Measurements from ENCODE around the gene NDUFS2.
A peak's percentile ranks its signal among the peaks of the same experiment; 100 is the strongest.

The NDUFS2 gene

DNA sequence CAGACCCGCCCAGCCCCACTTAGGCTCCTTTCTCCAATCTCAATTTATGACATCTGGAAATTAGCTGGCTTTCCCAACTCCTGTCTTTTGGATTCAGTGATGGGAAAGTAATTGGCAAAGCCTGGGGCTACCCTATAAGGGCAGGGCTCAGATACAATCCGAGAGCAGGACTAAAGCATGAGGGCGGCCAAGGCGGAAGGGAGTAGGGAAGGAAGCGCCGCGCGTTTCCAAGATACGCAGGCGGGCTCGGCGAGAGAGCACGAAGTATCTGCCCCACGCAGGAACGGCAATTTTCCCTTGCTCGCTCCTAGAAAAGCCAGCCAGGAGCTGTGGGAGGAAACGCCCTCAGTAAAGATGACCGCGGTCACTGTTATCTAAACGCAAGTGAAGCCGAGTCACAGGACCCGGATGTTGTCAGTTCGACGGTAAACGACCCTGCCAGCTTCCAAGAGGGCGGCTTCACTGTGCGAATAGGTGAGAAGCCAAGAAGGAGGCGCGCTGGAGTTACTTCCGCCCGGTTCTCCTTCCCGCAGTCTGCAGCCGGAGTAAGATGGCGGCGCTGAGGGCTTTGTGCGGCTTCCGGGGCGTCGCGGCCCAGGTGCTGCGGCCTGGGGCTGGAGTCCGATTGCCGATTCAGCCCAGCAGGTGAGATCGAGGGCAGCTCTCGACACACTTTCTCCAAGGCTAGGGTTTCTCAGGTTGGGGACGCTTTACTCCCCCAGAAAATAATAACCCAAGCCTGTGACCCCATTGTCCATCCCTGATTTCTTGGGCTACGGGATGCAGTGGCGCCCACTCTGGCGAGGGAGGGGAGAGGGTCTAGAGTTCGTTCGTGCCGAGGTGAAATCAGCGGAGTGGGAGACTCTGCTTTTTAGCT lies at the start of gene NDUFS2:
Gene NDUFS2 (plus strand): TSS at position 532 of the 877 bp plus-strand sequence. CDS start 19 bp downstream, at position 551.
- Histone ChIP-seq H3K4me3 (ENCODE audit: low read depth in 1 of 2, low read length in 1 of 2) (peak within 1 kb of the TSS; percentile 84 to 86), H3K4me1 (ENCODE audit: control insufficient read depth in 1 of 2, insufficient read depth in 1 of 2, low read depth in 1 of 2, low read length in 1 of 2) (peaks cover 19 to 24% of the 10 kb centered on the region in 2 experiments), H3K36me3 (peaks cover 16% of the 10 kb centered on the region), H3K9me3 (no peaks in the 10 kb centered on the region), H3K27me3 (no peaks in the 10 kb centered on the region), H3K27ac (peak within 1 kb of the TSS; percentile 92)
- no peak for TF ChIP-seq CTCF (IDR thresholded peaks at IDR 0.05)

- no peaks in the 10 kb centered on the region for H3K27me3 ChIP-seq
- no peaks in the 10 kb centered on the region for H3K9me3 ChIP-seq
- peaks cover 13 to 14% of the 10 kb centered on the region in 2 experiments for H3K4me1 ChIP-seq (ENCODE audit: control insufficient read depth in 1 of 2, insufficient read depth in 1 of 2, low read depth in 1 of 2, low read length in 1 of 2)
- peak overlapping the region; percentile 87 for H3K27ac ChIP-seq
- TF ChIP-seq CTCF (IDR thresholded peaks at IDR 0.05): no peak
- no peaks in the 10 kb centered on the region for H3K36me3 ChIP-seq
- peak overlapping the region; percentile 67 to 92 for H3K4me3 ChIP-seq (ENCODE audit: low read depth in 1 of 2, low read length in 1 of 2)
Measured at GRCh38 chr1:161153176-161153575, 49.0 kb upstream of the NDUFS2 start.

- no peak for TF ChIP-seq CTCF (IDR thresholded peaks at IDR 0.05)
- Histone ChIP-seq H3K27me3 (no peaks in the 10 kb centered on the region), H3K9me3 (no peaks in the 10 kb centered on the region), H3K4me1 (ENCODE audit: control insufficient read depth in 1 of 2, insufficient read depth in 1 of 2, low read depth in 1 of 2, low read length in 1 of 2) (peaks cover 16 to 17% of the 10 kb centered on the region in 2 experiments), H3K4me3 (ENCODE audit: low read depth in 1 of 2, low read length in 1 of 2) (peak within 1 kb of the TSS; percentile 67 to 92), H3K27ac (peak within 1 kb of the TSS; percentile 87), H3K36me3 (no peaks in the 10 kb centered on the region)
Measured at GRCh38 chr1:161153682-161154337, 48.4 kb upstream of the NDUFS2 start, which contains the start of gene UFC1. Gene UFC1, plus strand, starts transcription at chr1:161153978. Its CDS starts 20 bp downstream, at chr1:161153998.

DNA sequence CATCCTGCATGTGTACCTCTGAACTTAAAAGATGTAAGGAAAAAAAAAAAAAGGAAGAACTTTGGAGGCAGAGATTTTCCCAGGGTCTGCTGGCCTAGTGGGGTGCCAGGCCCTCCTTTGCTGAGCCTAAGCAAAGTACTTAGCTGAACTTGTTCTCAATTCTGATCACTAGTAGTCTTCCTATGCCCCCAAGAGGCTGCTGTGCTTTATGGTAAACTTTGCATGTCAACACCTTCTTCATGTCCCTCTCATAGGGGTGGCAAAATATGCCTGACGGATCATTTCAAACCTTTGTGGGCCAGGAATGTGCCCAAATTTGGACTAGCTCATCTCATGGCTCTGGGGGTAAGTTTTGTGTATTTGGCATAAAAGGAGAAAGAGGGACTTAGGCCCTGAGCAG lies 44.3 kb upstream of the NDUFS2 start:
- Histone ChIP-seq H3K27ac (no peak overlapping the region), H3K4me1 (ENCODE audit: control insufficient read depth in 1 of 2, insufficient read depth in 1 of 2, low read depth in 1 of 2, low read length in 1 of 2) (peaks cover 27 to 28% of the 10 kb centered on the region in 2 experiments), H3K36me3 (peaks cover 4% of the 10 kb centered on the region), H3K4me3 (ENCODE audit: low read depth in 1 of 2, low read length in 1 of 2) (no peak overlapping the region), H3K27me3 (no peaks in the 10 kb centered on the region), H3K9me3 (no peaks in the 10 kb centered on the region)
- TF ChIP-seq CTCF (IDR thresholded peaks at IDR 0.05): no peak

DNA sequence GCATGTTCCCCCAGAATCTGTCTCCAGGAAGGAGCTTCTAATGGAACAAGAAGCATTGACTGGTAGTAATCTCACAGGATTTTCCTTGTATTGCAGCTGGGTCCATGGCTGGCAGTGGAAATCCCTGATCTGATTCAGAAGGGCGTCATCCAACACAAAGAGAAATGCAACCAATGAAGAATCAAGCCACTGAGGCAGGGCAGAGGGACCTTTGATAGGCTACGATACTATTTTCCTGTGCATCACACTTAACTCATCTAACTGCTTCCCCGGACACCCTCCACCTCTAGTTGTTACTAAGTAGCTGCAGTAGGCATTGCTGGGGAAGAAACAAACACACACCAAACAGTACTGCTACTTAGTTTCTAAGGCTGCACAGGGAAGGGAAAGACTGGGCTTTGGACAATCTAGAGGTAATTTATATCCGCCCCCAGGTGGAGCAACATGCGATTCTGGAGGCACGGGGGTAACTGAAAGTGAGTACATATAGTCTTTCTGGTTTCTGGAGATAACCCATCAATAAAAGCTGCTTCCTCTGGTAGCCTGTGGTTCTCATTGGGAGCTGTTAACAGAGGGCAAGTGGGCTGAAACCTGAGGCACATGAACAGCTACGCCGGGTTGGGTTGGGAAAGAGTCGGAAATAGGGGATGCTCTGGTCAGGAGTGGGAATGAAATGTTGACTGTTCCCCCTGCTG lies 43.7 kb upstream of the NDUFS2 start:
- Histone ChIP-seq H3K4me3 (ENCODE audit: low read depth in 1 of 2, low read length in 1 of 2) (peak overlapping the region; percentile 79 to 83), H3K4me1 (ENCODE audit: control insufficient read depth in 1 of 2, insufficient read depth in 1 of 2, low read depth in 1 of 2, low read length in 1 of 2) (peaks cover 22 to 24% of the 10 kb centered on the region in 2 experiments), H3K27ac (peak overlapping the region; percentile 65), H3K9me3 (no peaks in the 10 kb centered on the region), H3K27me3 (no peaks in the 10 kb centered on the region), H3K36me3 (peaks cover 8% of the 10 kb centered on the region)
- no peak for TF ChIP-seq CTCF (IDR thresholded peaks at IDR 0.05)
